GM23248 (cell line): ENCODE data around the gene TELO2.

ENCODE experiments used
- EZH2 ChIP-seq: fragments of 200-600 bp; sonication (generic); IDR thresholded peaks from 2 replicates; pipeline ENCODE4 v1.6.1; 2018; ENCODE audit warnings: antibody characterized with exemption, mild to moderate bottlenecking; ENCODE audit not compliant: insufficient read depth, poor library complexity, severe bottlenecking
- EZH2phosphoT487 ChIP-seq: fragments of 200-600 bp; sonication (generic); IDR thresholded peaks from 2 replicates; pipeline ENCODE4 v1.6.1; 2018; ENCODE audit warnings: antibody characterized with exemption, moderate library complexity, mild to moderate bottlenecking, low read depth; ENCODE audit not compliant: insufficient read depth

GRCh38 chr16:1559446-1559975, 66.4 kb downstream of the TELO2 start:
- TF ChIP-seq EZH2, result no peak
- no peak for TF ChIP-seq EZH2phosphoT487
